Thoracic aorta (tissue), 2 donors: ENCODE data around the gene CHKB. TPM values are rescaled to one million over a fixed set of nuclear protein-coding genes. Genes with fewer than 3 reads are reported as not detected.
A peak's percentile ranks its signal among the peaks of the same experiment; 100 is the strongest.

ENCODE experiments used
- ATAC-seq: fragments of 150-250 bp; one replicate; pipeline ENCODE4 v1.8.0; 2017; ENCODE audit warnings: low read depth; ENCODE audit not compliant: insufficient number of reproducible peaks, low FRiP score
- DNase-seq: peaks from one replicate; pipeline ENCODE4 v3.0.0-alpha.2; 2020; ENCODE audit warnings: low spot score
- H3K27ac ChIP-seq, 2 donors: fragments of 200-600 bp; sonication (generic); 1 replicate in 1 of 2; 2 replicates in 1 of 2; pipeline ENCODE4 v1.5.1; 2016; ENCODE audit warnings: mild to moderate bottlenecking in 2 of 2, moderate library complexity in 2 of 2
- H3K27me3 ChIP-seq: fragments of 200-600 bp; sonication (generic); replicated peaks from 2 replicates; pipeline ENCODE4 v1.6.0; 2016; ENCODE audit warnings: mild to moderate bottlenecking; ENCODE audit not compliant: insufficient read depth
- H3K36me3 ChIP-seq: fragments of 200-600 bp; sonication (generic); one replicate; pipeline ENCODE4 v1.5.1; 2016
- H3K4me1 ChIP-seq, 2 donors: fragments of 200-600 bp; sonication (generic); 1 replicate in 1 of 2; 2 replicates in 1 of 2; pipeline versions ENCODE4 v1.5.1 to v1.6.0; 2016; ENCODE audit warnings: low read depth in 2 of 2, mild to moderate bottlenecking in 1 of 2; ENCODE audit not compliant: control insufficient read depth in 1 of 2
- H3K4me3 ChIP-seq: fragments of 200-600 bp; sonication (generic); 2 replicates; pipeline ENCODE4 v1.5.1; 2016; ENCODE audit warnings: mild to moderate bottlenecking
- H3K9me3 ChIP-seq: fragments of 200-600 bp; sonication (generic); 2 replicates; pipeline ENCODE4 v1.5.1; 2016
- total RNA-seq, 2 donors: library from RNA; depleted of rRNA; stranded (reverse); fragments of >200 nt; gene quantifications; one replicate each; pipeline versions ENCODE4 v1.1.0 to v1.2.3, GENCODE V29; 2016
- TF ChIP-seq, protein P1 (sequence below): fragments of 200-600 bp; sonication (generic); IDR thresholded peaks from one replicate; pipeline ENCODE4 v1.5.1; 2019; ENCODE audit warnings: antibody characterized with exemption

CHKB gene
- total RNA-seq, 2 donors from 2014 or later: 52.6 to 78.7 TPM

DNA sequence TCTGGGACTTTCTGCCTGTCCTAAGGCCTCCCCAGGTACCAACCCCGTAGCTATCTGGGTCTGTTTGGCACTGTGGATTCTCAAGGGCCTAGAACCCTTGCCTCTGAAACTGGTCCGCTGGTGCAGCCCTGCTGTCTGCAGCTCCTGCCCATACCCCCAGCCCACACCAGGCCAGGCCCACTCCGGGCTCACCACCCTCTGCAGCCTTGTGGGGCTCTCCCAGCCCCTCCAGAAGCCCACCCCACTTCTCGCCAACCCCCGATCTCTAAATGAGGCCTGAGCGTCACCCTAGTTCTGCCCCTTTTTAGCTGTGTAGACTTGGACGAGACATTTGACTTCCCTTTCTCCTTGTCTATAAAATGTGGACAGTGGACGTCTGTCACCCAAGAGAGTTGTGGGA is 32.3 kb downstream of the CHKB start:
- Histone ChIP-seq H3K4me3 (no peak overlapping the region), H3K9me3 (no peaks in the 10 kb centered on the region), H3K27ac (no peak overlapping the region), H3K27me3 (no peaks in the 10 kb centered on the region), H3K36me3 (no peaks in the 10 kb centered on the region), H3K4me1 (peaks cover 0 to 11% of the 10 kb centered on the region in 2 donors)
- ATAC-seq (no peak), DNase-seq (no peak)
- TF ChIP-seq, protein P1, sequence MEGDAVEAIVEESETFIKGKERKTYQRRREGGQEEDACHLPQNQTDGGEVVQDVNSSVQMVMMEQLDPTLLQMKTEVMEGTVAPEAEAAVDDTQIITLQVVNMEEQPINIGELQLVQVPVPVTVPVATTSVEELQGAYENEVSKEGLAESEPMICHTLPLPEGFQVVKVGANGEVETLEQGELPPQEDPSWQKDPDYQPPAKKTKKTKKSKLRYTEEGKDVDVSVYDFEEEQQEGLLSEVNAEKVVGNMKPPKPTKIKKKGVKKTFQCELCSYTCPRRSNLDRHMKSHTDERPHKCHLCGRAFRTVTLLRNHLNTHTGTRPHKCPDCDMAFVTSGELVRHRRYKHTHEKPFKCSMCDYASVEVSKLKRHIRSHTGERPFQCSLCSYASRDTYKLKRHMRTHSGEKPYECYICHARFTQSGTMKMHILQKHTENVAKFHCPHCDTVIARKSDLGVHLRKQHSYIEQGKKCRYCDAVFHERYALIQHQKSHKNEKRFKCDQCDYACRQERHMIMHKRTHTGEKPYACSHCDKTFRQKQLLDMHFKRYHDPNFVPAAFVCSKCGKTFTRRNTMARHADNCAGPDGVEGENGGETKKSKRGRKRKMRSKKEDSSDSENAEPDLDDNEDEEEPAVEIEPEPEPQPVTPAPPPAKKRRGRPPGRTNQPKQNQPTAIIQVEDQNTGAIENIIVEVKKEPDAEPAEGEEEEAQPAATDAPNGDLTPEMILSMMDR: no peak

DNA sequence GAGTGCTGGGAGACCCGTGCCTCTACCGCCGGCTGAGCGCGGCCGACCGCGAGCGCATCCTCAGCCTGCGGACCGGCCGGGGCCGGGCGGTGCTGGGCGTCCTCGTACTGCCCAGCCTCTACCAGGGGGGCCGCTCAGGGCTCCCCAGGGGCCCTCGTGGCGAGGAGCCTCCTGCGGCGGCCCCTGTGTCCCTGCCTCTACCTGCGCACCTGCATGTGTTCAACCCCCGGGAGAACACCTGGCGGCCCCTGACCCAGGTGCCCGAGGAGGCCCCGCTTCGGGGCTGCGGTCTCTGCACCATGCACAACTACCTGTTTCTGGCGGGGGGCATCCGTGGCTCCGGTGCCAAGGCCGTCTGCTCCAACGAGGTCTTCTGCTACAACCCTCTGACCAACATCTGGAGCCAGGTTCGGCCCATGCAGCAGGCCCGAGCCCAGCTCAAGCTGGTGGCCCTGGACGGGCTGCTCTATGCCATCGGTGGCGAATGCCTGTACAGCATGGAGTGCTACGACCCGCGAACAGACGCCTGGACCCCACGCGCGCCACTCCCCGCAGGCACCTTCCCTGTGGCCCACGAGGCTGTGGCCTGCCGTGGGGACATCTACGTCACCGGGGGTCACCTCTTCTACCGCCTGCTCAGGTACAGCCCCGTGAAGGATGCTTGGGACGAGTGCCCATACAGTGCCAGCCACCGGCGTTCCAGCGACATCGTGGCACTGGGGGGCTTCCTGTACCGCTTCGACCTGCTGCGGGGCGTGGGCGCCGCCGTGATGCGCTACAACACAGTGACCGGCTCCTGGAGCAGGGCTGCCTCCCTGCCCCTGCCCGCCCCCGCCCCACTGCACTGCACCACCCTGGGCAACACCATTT is 33.5 kb downstream of the CHKB start:
- peaks cover 5 to 19% of the 10 kb centered on the region in 2 donors for H3K4me1 ChIP-seq
- no peaks in the 10 kb centered on the region for H3K27me3 ChIP-seq
- no peaks in the 10 kb centered on the region for H3K9me3 ChIP-seq
- no peak overlapping the region for H3K27ac ChIP-seq
- TF ChIP-seq, protein P1: no peak
- DNase-seq: no peak
- H3K4me3 ChIP-seq: peak overlapping the region; percentile 49
- H3K36me3 ChIP-seq: no peaks in the 10 kb centered on the region
- ATAC-seq: no peak

DNA sequence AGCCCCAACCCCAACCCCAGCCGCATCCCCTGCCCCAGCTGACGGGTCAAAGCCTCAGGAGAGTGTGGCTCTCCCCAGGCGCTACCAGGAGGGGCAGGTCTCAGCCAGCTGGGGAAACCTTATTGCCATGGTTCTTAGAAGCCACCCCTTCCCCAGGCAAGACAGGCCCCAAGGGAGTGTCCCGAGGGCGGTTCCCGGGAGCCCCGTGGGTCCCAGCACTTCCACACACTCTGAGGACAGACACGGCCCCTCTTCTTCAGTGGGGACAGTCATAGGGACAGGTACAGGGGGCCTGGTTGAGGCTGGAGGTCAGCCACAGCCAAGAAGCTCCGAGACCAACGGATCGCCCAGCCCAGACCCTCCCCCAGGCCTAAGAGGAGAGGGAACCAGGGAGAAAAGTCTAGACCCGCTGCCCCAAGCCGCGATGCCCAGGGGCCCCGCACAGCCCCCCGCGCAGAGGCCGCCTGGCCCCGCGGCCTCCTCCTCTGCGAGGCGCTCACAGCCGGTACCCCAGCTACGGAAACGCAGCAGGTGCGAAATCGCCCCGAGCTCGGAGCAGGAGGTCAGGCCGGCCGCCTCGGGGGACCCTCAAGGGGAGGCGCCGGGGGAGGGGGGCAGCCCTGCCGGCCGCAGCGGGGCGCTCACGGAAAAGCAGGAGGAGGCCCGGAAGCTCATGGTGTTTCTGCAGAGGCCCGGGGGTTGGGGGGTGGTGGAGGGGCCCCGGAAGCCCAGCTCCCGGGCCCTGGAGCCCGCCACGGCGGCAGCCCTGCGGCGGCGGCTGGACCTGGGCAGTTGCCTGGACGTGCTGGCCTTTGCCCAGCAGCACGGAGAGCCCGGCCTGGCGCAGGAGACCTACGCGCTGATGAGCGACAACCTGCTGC is 34.4 kb downstream of the CHKB start:
- no peaks in the 10 kb centered on the region for H3K27me3 ChIP-seq
- H3K4me1 ChIP-seq: peaks cover 5 to 22% of the 10 kb centered on the region in 2 donors
- no peak overlapping the region for H3K27ac ChIP-seq
- no peak for DNase-seq
- no peaks in the 10 kb centered on the region for H3K36me3 ChIP-seq
- no peaks in the 10 kb centered on the region for H3K9me3 ChIP-seq
- ATAC-seq: no peak
- TF ChIP-seq, protein P1: no peak
- peak overlapping the region; percentile 49 for H3K4me3 ChIP-seq

DNA sequence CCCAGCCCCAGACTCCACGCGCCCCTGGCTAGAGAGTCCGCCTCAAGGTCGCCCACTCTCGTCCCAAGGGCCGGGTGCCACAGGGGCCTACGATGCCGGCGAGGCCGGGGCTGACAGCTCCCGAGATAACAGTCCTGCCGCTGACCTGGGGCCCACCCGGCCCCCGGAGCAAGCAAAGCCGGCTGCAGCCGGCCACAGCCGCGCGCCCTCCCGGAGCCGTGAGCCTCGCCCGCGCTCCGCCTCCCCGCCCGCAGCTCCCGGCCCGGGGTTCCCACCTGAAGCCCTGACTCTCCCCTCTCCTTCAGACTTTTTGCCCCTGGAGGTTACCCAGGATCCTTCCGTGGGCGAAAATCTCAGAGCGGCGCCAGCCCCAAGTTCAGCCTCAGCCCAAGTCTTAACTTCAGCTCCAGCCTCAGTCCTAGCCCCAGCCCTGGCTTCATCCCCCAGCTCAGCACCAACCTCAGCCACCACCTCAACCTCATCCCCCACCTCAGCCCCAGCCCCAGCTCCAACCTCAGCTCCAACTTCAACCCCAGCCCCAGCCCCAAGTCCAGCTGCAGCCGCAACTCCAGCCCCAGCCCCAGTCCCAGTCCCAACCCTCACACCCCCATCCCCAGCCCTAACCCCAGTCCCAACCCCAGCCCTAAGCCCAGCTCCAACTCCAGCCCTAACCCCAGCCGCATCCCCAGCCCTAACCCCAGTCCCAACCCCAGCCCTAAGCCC is 35.2 kb downstream of the CHKB start:
- no peaks in the 10 kb centered on the region for H3K9me3 ChIP-seq
- H3K4me1 ChIP-seq: peaks cover 5 to 22% of the 10 kb centered on the region in 2 donors
- ATAC-seq (no peak), DNase-seq (no peak)
- H3K27me3 ChIP-seq: no peaks in the 10 kb centered on the region
- TF ChIP-seq, protein P1: no peak
- H3K27ac ChIP-seq: no peak overlapping the region
- no peaks in the 10 kb centered on the region for H3K36me3 ChIP-seq
- H3K4me3 ChIP-seq: no peak overlapping the region
